ENCODE measurements around the gene AGMAT.

AGMAT gene

GRCh38 chr1:15568387-15569073 is 16.3 kb downstream of the AGMAT start:
- DNase-seq (ENCODE audit: low read depth in 1 of 2, low spot score in 1 of 2), result no peak

- no peak for DNase-seq (ENCODE audit: low read depth in 1 of 2, low spot score in 1 of 2)
Observed at GRCh38 chr1:15559189-15559810, 25.6 kb downstream of the AGMAT start.

- DNase-seq (ENCODE audit: low read depth in 1 of 2, low spot score in 1 of 2), result no peak
Observed at GRCh38 chr1:15558516-15558915, 26.3 kb downstream of the AGMAT start.

- DNase-seq (ENCODE audit: low read depth in 1 of 2, low spot score in 1 of 2), result no peak
Observed at GRCh38 chr1:15557594-15557993, 27.3 kb downstream of the AGMAT start.

- DNase-seq (ENCODE audit: low read depth in 1 of 2, low spot score in 1 of 2), result no peak
Observed at GRCh38 chr1:15557008-15557407, 27.8 kb downstream of the AGMAT start.

GRCh38 chr1:15550573-15550972 is 34.3 kb downstream of the AGMAT start:
- DNase-seq (ENCODE audit: low read depth in 1 of 2, low spot score in 1 of 2), result no peak

GRCh38 chr1:15546641-15547040 is 38.2 kb downstream of the AGMAT start:
- no peak for DNase-seq (ENCODE audit: low read depth in 1 of 2, low spot score in 1 of 2)

GRCh38 chr1:15543589-15544568 is 41.0 kb downstream of the AGMAT start:
- DNase-seq (ENCODE audit: low read depth in 1 of 2, low spot score in 1 of 2), result no peak

GRCh38 chr1:15543251-15543588 is 41.6 kb downstream of the AGMAT start:
- no peak for DNase-seq (ENCODE audit: low read depth in 1 of 2, low spot score in 1 of 2)

- DNase-seq (ENCODE audit: low read depth in 1 of 2, low spot score in 1 of 2), result no peak
Observed at GRCh38 chr1:15542388-15543250, 42.2 kb downstream of the AGMAT start.

- no peak for DNase-seq (ENCODE audit: low read depth in 1 of 2, low spot score in 1 of 2)
Observed at GRCh38 chr1:15541231-15541792, 43.5 kb downstream of the AGMAT start.

GRCh38 chr1:15540186-15540585 is 44.7 kb downstream of the AGMAT start:
- DNase-seq (ENCODE audit: low read depth in 1 of 2, low spot score in 1 of 2), result no peak

GRCh38 chr1:15538771-15539170 is 46.1 kb downstream of the AGMAT start:
- no peak for DNase-seq (ENCODE audit: low read depth in 1 of 2, low spot score in 1 of 2)

GRCh38 chr1:15531682-15532081 is 53.2 kb downstream of the AGMAT start:
- no peak for DNase-seq (ENCODE audit: low read depth in 1 of 2, low spot score in 1 of 2)

- no peak for DNase-seq (ENCODE audit: low read depth in 1 of 2, low spot score in 1 of 2)
Observed at GRCh38 chr1:15531003-15531402, 53.8 kb downstream of the AGMAT start.

- DNase-seq (ENCODE audit: low read depth in 1 of 2, low spot score in 1 of 2), result peak; percentile 84 to 98
Observed at GRCh38 chr1:15526490-15527339, 58.1 kb downstream of the AGMAT start, which contains the start of gene DNAJC16. Gene DNAJC16, plus strand, starts transcription at chr1:15526848. Its CDS starts 2,258 bp downstream, at chr1:15529106.

GRCh38 chr1:15526021-15526489 is 58.8 kb downstream of the AGMAT start:
- DNase-seq (ENCODE audit: low read depth in 1 of 2, low spot score in 1 of 2), result no peak

- no peak for DNase-seq (ENCODE audit: low read depth in 1 of 2, low spot score in 1 of 2)
Observed at GRCh38 chr1:15525050-15526020, 59.5 kb downstream of the AGMAT start.

Data from activated CD4-positive, alpha-beta T cell treated with anti-CD3 and anti-CD28 coated beads, Interleukin-2, amount 50 U/mL, for 24 hours (primary cell).